Epithelial cell of proximal tubule (primary cell): ENCODE measurements around the gene EPHB1. TPM values are rescaled to one million over a fixed set of nuclear protein-coding genes. Genes with fewer than 3 reads are reported as not detected.

ENCODE experiments used
- DNase-seq: peaks from one replicate; pipeline ENCODE4 v3.0.0-alpha.2; 2011; ENCODE audit warnings: low read depth
- H3K4me3 ChIP-seq: 2 replicates; pipeline ENCODE4 v1.5.1; 2011; ENCODE audit warnings: low read depth, mild to moderate bottlenecking, low read length
- total RNA-seq: library from RNA; depleted of rRNA; stranded (reverse); fragments of >200 nt; gene quantifications from 2 replicates; pipeline ENCODE4 v1.2.3, GENCODE V29; 2015
- TF ChIP-seq, protein P1 (sequence below): conservative IDR thresholded peaks from 2 replicates; pipeline ENCODE4 v1.5.1; 2012; ENCODE audit warnings: low read depth, mild to moderate bottlenecking, low read length

EPHB1 gene
- total RNA-seq, 1 donor from 2014 or later, result 1.6 TPM

DNA sequence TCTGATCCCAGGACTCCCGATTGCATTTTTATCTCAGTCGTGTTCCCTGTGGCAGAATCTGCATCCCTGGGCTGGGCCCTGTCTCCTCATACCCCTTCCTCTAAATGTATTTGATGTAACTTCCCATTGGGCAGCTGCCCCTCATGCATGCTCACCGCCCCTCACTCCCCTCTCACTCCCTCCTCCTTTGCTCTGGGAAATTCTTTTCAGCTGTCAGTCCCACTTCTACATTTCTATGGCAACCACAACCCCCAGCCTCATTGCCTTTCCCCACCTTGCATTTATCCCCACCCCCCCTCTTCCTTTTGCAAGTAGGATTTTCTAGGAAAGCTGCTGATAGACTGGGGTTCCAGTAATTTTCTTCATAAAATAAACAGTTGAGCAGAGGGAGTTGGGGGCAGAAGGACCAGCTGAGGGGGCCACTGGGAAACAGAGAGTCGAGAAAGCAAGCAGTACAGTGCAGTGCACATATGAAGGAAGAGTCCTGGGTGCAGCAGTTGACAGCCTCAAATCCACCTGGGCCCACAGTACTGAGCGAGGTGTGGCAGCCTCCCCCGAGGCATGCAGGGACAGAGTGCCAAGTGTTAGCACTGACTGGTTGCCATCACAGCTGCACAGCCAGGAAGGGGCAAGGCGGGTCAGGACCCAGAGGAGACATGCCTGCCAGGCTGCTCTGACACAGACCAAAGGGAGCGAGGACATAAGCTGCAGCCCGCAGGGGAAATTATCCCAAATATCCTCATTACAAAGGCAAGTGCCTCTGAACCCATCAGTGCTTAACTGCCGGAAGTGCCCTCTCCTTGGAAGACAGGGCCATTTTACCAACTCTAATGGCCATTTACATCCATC, 476.3 kb downstream of the EPHB1 start:
- DNase-seq, result no peak
- TF ChIP-seq, protein P1, sequence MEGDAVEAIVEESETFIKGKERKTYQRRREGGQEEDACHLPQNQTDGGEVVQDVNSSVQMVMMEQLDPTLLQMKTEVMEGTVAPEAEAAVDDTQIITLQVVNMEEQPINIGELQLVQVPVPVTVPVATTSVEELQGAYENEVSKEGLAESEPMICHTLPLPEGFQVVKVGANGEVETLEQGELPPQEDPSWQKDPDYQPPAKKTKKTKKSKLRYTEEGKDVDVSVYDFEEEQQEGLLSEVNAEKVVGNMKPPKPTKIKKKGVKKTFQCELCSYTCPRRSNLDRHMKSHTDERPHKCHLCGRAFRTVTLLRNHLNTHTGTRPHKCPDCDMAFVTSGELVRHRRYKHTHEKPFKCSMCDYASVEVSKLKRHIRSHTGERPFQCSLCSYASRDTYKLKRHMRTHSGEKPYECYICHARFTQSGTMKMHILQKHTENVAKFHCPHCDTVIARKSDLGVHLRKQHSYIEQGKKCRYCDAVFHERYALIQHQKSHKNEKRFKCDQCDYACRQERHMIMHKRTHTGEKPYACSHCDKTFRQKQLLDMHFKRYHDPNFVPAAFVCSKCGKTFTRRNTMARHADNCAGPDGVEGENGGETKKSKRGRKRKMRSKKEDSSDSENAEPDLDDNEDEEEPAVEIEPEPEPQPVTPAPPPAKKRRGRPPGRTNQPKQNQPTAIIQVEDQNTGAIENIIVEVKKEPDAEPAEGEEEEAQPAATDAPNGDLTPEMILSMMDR, result no peak
- H3K4me3 ChIP-seq, result no peak overlapping the region

DNA sequence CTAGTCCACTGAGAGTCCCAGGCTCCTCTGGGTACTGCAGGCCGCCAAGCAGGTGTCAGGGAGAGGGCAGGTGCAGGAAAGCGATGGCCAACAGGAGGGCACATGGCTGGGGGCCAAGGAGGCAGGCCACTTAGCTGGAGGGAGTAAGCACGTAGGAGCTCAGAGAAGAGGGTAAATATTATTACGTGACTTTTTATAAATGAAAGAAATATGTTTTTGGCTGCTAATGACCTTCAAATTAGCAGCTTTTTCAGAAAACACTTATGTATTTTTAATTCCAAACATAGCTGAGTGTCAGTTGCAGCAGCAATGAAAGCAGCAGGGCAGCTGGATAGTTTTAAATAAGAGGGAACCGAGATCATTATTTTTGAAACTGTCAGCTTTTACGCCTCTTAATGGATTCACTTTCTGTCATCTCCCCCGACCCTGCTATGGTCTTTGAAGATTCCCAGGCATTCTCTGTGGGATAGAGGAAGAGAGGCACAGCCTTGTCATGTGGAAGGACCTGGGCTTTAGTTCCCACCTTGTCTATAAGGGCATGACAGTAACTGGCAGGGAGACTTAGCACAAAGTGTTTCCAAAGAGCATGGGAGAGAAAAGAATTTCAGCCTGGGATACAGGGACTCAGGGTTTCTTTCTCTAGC, 477.1 kb downstream of the EPHB1 start:
- TF ChIP-seq, protein P1, result no peak
- no peak for DNase-seq
- H3K4me3 ChIP-seq, result no peak overlapping the region

DNA sequence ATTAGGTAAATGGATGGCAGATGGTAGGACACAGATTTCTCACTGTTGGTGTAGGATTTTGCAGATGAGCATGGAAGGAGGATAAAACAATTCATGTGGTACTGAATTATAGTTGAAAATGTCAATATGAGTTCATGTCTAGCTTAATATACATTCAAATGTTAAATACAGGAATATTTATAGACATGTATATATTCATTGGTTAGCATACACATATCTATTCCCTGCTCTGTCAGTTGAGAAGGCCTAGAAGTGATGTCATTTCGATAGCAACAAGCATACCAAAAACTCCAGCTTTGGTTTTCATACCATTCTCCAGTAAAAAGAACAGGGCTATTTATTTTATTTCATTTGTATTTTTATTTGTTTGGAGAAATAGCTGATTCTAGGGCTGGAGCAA, 497.1 kb downstream of the EPHB1 start:
- no peak for DNase-seq
- H3K4me3 ChIP-seq, result no peak overlapping the region
- TF ChIP-seq, protein P1, result no peak

DNA sequence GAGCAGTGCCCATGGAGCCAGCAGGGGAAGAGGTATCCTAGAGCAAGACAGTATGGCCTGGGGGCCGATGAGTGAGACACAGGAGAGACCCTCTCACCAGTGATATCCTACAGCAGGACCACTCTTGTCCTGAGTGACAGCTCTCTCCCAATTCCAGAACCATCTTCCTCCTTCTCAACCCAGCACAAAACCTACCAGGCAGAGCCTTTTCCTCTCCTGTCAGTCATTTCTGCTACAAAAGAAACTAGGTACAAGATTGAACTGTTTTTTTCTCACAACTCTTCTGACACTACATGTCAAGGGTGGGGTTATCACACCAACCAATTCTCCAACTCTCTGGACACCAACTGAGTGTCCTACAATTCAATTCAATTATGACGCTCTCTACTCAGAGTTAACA, 506.6 kb downstream of the EPHB1 start:
- H3K4me3 ChIP-seq, result no peak overlapping the region
- DNase-seq, result no peak
- TF ChIP-seq, protein P1, result no peak

DNA sequence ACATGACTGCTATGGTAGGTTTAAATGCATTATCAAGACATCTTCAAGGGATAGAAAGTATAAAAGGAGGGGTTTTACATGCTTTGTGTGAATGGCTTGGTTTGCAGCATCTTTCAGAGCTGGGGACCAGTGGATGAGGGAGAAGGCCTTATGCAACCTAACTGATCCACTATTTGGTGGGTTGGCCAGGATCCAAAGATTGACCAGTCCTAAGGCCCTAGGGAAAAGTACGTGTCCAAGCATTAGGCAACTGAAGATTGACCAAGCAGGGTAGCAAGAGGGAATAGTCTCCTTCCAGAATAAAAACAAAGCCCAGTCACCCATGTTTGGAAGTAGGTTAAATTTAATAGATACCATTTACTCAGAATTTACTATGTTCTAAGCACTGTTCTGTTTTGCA, 509.3 kb downstream of the EPHB1 start:
- DNase-seq, result no peak
- H3K4me3 ChIP-seq, result no peak overlapping the region
- TF ChIP-seq, protein P1, result no peak

Other genes starting within 250 kb of the EPHB1 start
- gene KY, start 144.2 kb upstream of the EPHB1 start, total RNA-seq, result under 0.01 TPM in 1 of 2 replicates, not detected in the other